SK-N-MC (cell line): ENCODE results near the gene TMCC2.

ENCODE experiments used
- DNase-seq: peaks from one replicate; pipeline ENCODE4 v3.0.0-alpha.2; 2011; ENCODE audit warnings: low read depth, low spot score
- H3K27ac ChIP-seq: fragments of 200-600 bp; sonication (generic); 2 replicates; pipeline ENCODE4 v1.5.1; 2016; ENCODE audit warnings: mixed run types
- H3K36me3 ChIP-seq: fragments of 200-600 bp; sonication (generic); 2 replicates; pipeline ENCODE4 v1.6.1; 2017; ENCODE audit warnings: antibody characterized with exemption, low read length, mixed read lengths; ENCODE audit not compliant: insufficient read depth
- H3K4me3 ChIP-seq: fragments of 200-600 bp; sonication (generic); 2 replicates; pipeline ENCODE4 v1.5.1; 2016
- H3K9ac ChIP-seq: fragments of 200-600 bp; sonication (generic); 2 replicates; pipeline ENCODE4 v1.8.0; 2017; ENCODE audit warnings: mixed run types, mixed read lengths; ENCODE audit not compliant: insufficient read length
- H3K9me3 ChIP-seq: fragments of 200-600 bp; sonication (generic); 2 replicates; pipeline ENCODE4 v1.6.1; 2017; ENCODE audit warnings: low read depth, mild to moderate bottlenecking, antibody characterized with exemption, low read length, moderate library complexity, mixed read lengths
- EZH2 ChIP-seq: fragments of 200-600 bp; sonication (generic); IDR thresholded peaks from one replicate; pipeline ENCODE4 v1.6.1; 2017; ENCODE audit warnings: antibody characterized with exemption
- FOXP2 ChIP-seq: optimal IDR thresholded peaks from 2 replicates; pipeline ENCODE3; 2011; ENCODE audit warnings: mild to moderate bottlenecking, moderate library complexity; ENCODE audit not compliant: insufficient read depth; ENCODE audit errors: extremely low read length, control extremely low read depth
- POLR2AphosphoS5 ChIP-seq: IDR thresholded peaks from 2 replicates; pipeline ENCODE4 v1.6.1; 2012; ENCODE audit warnings: mild to moderate bottlenecking, low read depth, low read length, borderline replicate concordance

The TMCC2 gene

GRCh38 chr1:205321162-205321958 is 93.6 kb downstream of the TMCC2 start, which contains the start of gene NUAK2:
Gene NUAK2 (minus strand): TSS chr1:205321745. CDS start chr1:205321628, 117 bp downstream.
- no peaks in the 10 kb centered on the region for H3K9me3 ChIP-seq
- no peak within 1 kb of the TSS for H3K27ac ChIP-seq
- DNase-seq: no peak
- no peaks in the 10 kb centered on the region for H3K36me3 ChIP-seq
- H3K9ac ChIP-seq: peak within 1 kb of the TSS; percentile 38
- TF ChIP-seq FOXP2 (no peak), EZH2 (peak; percentile 51)
- peak within 1 kb of the TSS; percentile 76 for H3K4me3 ChIP-seq

GRCh38 chr1:205321959-205322283 is 94.2 kb downstream of the TMCC2 start:
- no peak for TF ChIP-seq FOXP2
- no peak for TF ChIP-seq POLR2AphosphoS5
- TF ChIP-seq EZH2: no peak
- DNase-seq: no peak
- Histone ChIP-seq H3K36me3 (no peaks in the 10 kb centered on the region), H3K4me3 (peak overlapping the region; percentile 76), H3K9ac (no peak overlapping the region), H3K9me3 (no peaks in the 10 kb centered on the region), H3K27ac (no peak overlapping the region)
